Amniotic epithelial cell (primary cell): ENCODE results near the gene ANGEL2.
A peak's percentile ranks its signal among the peaks of the same experiment; 100 is the strongest.
"Not testable (repeated sequence)": the region's sequence is repeated elsewhere in the genome, so short reads cannot be mapped to it uniquely, and the experiment has no call there.

ENCODE experiments used
- DNase-seq: peaks from one replicate; pipeline ENCODE4 v3.0.0-alpha.2; 2010; ENCODE audit warnings: low read depth

The ANGEL2 gene

GRCh38 chr1:212975111-212975918 is 40.4 kb downstream of the ANGEL2 start:
- DNase-seq, result peak; percentile 57

GRCh38 chr1:212974711-212975110 is 41.0 kb downstream of the ANGEL2 start:
- no peak for DNase-seq

GRCh38 chr1:212973899-212974298 is 41.8 kb downstream of the ANGEL2 start:
- no peak for DNase-seq

GRCh38 chr1:212973426-212973825 is 42.2 kb downstream of the ANGEL2 start:
- DNase-seq, result no peak

GRCh38 chr1:212971312-212971711 is 44.4 kb downstream of the ANGEL2 start:
- no peak for DNase-seq

GRCh38 chr1:212970085-212970484 is 45.6 kb downstream of the ANGEL2 start:
- no peak for DNase-seq

GRCh38 chr1:212968368-212968863 is 47.3 kb downstream of the ANGEL2 start:
- DNase-seq, result no peak

GRCh38 chr1:212967801-212968200 is 47.9 kb downstream of the ANGEL2 start:
- peak; percentile 77 for DNase-seq

- DNase-seq, result no peak
Measured at GRCh38 chr1:212966616-212967015, 49.1 kb downstream of the ANGEL2 start.

- not testable (repeated sequence) for DNase-seq
Measured at GRCh38 chr1:212964993-212965392, 50.7 kb downstream of the ANGEL2 start.

GRCh38 chr1:212964102-212964501 is 51.6 kb downstream of the ANGEL2 start:
- no peak for DNase-seq

- DNase-seq, result no peak
Measured at GRCh38 chr1:212962509-212962908, 53.2 kb downstream of the ANGEL2 start.

GRCh38 chr1:212960932-212961331 is 54.7 kb downstream of the ANGEL2 start:
- DNase-seq, result no peak

GRCh38 chr1:212959266-212960220 is 56.1 kb downstream of the ANGEL2 start:
- DNase-seq, result no peak

GRCh38 chr1:212958175-212958574 is 57.5 kb downstream of the ANGEL2 start:
- DNase-seq, result no peak

- no peak for DNase-seq
Measured at GRCh38 chr1:212957546-212957945, 58.1 kb downstream of the ANGEL2 start.

- no peak for DNase-seq
Measured at GRCh38 chr1:212955961-212956620, 59.6 kb downstream of the ANGEL2 start.

- no peak for DNase-seq
Measured at GRCh38 chr1:212955098-212955497, 60.6 kb downstream of the ANGEL2 start.

- no peak for DNase-seq
Measured at GRCh38 chr1:212954514-212954913, 61.2 kb downstream of the ANGEL2 start.

- no peak for DNase-seq
Measured at GRCh38 chr1:212953321-212953720, 62.3 kb downstream of the ANGEL2 start.

GRCh38 chr1:212952641-212952976 is 63.1 kb downstream of the ANGEL2 start:
- no peak for DNase-seq

GRCh38 chr1:212951947-212952640 is 63.6 kb downstream of the ANGEL2 start:
- DNase-seq, result no peak
